Measurements from ENCODE around the gene FCER1G. TPM values are rescaled to one million over a fixed set of nuclear protein-coding genes. Genes with fewer than 3 reads are reported as not detected.

The FCER1G gene
- total and polyA plus RNA-seq, 9 of the 15 experiments (the other 6 are each of a cell fraction or from before 2014, with no cell fraction given) = 0.15 to 0.69 (median 0.31) TPM; not detected in 2

DNA sequence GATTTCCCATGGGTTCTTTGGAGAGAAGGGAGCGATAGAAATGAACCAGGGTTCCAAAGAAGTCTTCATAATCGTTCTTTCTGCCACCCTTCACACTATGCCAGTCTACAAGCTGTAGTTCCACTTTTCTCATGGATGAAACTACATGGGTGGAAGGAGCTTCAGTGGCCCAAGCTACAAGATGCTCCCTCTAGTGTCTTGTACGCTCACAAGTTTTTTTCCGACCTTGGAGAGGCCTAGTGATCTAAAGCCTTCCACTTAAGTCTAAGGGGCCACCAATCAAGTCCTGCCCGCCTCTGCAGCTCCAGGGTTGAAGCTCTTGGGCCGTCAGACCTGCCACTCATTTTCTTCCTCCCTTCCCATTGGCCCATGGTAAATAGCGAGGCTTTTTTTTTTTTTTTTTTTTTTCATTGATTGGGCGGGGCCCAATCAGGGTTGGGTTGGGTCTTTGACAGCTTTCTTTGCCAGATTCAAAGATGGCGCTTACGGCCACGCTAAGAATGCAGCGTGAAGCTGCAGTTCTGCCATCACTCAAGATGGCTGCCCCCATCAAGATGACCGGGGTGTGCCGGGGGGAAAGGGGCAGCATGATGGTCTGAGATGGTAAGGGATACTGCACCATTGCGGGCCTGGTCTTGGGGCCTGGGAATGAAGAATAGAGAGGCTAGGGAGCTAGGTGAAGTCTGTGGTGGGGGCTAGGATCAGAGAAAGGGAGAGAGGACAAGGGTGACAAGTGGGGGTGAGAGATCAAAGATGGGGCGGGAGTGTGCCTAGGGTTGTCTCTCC lies 10.6 kb downstream of the FCER1G start, which contains the start of gene TOMM40L (continued):
- TF ChIP-seq, protein P1, sequence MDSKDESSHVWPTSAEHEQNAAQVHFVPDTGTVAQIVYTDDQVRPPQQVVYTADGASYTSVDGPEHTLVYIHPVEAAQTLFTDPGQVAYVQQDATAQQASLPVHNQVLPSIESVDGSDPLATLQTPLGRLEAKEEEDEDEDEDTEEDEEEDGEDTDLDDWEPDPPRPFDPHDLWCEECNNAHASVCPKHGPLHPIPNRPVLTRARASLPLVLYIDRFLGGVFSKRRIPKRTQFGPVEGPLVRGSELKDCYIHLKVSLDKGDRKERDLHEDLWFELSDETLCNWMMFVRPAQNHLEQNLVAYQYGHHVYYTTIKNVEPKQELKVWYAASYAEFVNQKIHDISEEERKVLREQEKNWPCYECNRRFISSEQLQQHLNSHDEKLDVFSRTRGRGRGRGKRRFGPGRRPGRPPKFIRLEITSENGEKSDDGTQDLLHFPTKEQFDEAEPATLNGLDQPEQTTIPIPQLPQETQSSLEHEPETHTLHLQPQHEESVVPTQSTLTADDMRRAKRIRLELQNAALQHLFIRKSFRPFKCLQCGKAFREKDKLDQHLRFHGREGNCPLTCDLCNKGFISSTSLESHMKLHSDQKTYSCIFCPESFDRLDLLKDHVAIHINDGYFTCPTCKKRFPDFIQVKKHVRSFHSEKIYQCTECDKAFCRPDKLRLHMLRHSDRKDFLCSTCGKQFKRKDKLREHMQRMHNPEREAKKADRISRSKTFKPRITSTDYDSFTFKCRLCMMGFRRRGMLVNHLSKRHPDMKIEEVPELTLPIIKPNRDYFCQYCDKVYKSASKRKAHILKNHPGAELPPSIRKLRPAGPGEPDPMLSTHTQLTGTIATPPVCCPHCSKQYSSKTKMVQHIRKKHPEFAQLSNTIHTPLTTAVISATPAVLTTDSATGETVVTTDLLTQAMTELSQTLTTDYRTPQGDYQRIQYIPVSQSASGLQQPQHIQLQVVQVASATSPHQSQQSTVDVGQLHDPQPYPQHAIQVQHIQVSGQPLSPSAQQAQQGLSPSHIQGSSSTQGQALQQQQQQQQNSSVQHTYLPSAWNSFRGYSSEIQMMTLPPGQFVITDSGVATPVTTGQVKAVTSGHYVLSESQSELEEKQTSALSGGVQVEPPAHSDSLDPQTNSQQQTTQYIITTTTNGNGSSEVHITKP (IDR thresholded peaks at IDR 0.05; ENCODE audit: partially characterized antibody) = peak; percentile 60
- TF ChIP-seq, protein P2, sequence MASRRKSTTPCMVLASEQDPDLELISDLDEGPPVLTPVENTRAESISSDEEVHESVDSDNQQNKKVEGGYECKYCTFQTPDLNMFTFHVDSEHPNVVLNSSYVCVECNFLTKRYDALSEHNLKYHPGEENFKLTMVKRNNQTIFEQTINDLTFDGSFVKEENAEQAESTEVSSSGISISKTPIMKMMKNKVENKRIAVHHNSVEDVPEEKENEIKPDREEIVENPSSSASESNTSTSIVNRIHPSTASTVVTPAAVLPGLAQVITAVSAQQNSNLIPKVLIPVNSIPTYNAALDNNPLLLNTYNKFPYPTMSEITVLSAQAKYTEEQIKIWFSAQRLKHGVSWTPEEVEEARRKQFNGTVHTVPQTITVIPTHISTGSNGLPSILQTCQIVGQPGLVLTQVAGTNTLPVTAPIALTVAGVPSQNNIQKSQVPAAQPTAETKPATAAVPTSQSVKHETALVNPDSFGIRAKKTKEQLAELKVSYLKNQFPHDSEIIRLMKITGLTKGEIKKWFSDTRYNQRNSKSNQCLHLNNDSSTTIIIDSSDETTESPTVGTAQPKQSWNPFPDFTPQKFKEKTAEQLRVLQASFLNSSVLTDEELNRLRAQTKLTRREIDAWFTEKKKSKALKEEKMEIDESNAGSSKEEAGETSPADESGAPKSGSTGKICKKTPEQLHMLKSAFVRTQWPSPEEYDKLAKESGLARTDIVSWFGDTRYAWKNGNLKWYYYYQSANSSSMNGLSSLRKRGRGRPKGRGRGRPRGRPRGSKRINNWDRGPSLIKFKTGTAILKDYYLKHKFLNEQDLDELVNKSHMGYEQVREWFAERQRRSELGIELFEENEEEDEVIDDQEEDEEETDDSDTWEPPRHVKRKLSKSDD (conservative IDR thresholded peaks at IDR 0.05; ENCODE audit: low read length) = no peak
- TF ChIP-seq TAF15 (IDR thresholded peaks at IDR 0.05; ENCODE audit: low read depth, low read length) = no peak
- TF ChIP-seq CREB1 (IDR thresholded peaks at IDR 0.05) = no peak
- peak; percentile 27; the same call in 1 of the 2 replicates for TF ChIP-seq CREB1 (CRISPR knock-in tag; IDR thresholded peaks at IDR 0.05)
- no peak for TF ChIP-seq IFI16 (CRISPR knock-in tag; IDR thresholded peaks at IDR 0.05)
- TF ChIP-seq CBX5 (IDR thresholded peaks at IDR 0.05; ENCODE audit: borderline replicate concordance, low read depth) = no peak
- TF ChIP-seq ZKSCAN3 (CRISPR knock-in tag; IDR thresholded peaks at IDR 0.05) = no peak
- no peak for TF ChIP-seq LCOR (CRISPR knock-in tag; IDR thresholded peaks at IDR 0.05)
- no peak for TF ChIP-seq HMGN3 (IDR thresholded peaks at IDR 0.05; ENCODE audit: borderline replicate concordance, extremely low read depth, insufficient read length, low read depth, low read length)
- TF ChIP-seq NEUROD1 (IDR thresholded peaks at IDR 0.05; ENCODE audit: borderline replicate concordance, low read depth, low read length, partially characterized antibody) = peak; percentile 82
- no peak for TF ChIP-seq PML (IDR thresholded peaks at IDR 0.05; ENCODE audit: low read length)
- no peak for TF ChIP-seq ZNF696 (CRISPR knock-in tag; conservative IDR thresholded peaks at IDR 0.05)
- no peak for TF ChIP-seq ADNP (tag; IDR thresholded peaks at IDR 0.05)
- TF ChIP-seq SIN3A (IDR thresholded peaks at IDR 0.05; ENCODE audit: borderline replicate concordance in 2 of 2, control insufficient read depth in 1 of 2, low read depth in 2 of 2, low read length in 2 of 2) = peak in 1 of 2 experiments; percentile 63; a peak in 1 of 4 replicates
- TF ChIP-seq, protein P3, sequence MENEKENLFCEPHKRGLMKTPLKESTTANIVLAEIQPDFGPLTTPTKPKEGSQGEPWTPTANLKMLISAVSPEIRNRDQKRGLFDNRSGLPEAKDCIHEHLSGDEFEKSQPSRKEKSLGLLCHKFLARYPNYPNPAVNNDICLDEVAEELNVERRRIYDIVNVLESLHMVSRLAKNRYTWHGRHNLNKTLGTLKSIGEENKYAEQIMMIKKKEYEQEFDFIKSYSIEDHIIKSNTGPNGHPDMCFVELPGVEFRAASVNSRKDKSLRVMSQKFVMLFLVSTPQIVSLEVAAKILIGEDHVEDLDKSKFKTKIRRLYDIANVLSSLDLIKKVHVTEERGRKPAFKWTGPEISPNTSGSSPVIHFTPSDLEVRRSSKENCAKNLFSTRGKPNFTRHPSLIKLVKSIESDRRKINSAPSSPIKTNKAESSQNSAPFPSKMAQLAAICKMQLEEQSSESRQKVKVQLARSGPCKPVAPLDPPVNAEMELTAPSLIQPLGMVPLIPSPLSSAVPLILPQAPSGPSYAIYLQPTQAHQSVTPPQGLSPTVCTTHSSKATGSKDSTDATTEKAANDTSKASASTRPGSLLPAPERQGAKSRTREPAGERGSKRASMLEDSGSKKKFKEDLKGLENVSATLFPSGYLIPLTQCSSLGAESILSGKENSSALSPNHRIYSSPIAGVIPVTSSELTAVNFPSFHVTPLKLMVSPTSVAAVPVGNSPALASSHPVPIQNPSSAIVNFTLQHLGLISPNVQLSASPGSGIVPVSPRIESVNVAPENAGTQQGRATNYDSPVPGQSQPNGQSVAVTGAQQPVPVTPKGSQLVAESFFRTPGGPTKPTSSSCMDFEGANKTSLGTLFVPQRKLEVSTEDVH (IDR thresholded peaks at IDR 0.05; ENCODE audit: low read depth, partially characterized antibody) = no peak
